ENCODE data around the gene MAP3K15.

MAP3K15 gene, protein sequence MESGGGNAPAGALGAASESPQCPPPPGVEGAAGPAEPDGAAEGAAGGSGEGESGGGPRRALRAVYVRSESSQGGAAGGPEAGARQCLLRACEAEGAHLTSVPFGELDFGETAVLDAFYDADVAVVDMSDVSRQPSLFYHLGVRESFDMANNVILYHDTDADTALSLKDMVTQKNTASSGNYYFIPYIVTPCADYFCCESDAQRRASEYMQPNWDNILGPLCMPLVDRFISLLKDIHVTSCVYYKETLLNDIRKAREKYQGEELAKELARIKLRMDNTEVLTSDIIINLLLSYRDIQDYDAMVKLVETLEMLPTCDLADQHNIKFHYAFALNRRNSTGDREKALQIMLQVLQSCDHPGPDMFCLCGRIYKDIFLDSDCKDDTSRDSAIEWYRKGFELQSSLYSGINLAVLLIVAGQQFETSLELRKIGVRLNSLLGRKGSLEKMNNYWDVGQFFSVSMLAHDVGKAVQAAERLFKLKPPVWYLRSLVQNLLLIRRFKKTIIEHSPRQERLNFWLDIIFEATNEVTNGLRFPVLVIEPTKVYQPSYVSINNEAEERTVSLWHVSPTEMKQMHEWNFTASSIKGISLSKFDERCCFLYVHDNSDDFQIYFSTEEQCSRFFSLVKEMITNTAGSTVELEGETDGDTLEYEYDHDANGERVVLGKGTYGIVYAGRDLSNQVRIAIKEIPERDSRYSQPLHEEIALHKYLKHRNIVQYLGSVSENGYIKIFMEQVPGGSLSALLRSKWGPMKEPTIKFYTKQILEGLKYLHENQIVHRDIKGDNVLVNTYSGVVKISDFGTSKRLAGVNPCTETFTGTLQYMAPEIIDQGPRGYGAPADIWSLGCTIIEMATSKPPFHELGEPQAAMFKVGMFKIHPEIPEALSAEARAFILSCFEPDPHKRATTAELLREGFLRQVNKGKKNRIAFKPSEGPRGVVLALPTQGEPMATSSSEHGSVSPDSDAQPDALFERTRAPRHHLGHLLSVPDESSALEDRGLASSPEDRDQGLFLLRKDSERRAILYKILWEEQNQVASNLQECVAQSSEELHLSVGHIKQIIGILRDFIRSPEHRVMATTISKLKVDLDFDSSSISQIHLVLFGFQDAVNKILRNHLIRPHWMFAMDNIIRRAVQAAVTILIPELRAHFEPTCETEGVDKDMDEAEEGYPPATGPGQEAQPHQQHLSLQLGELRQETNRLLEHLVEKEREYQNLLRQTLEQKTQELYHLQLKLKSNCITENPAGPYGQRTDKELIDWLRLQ (N-terminal part only)

DNA sequence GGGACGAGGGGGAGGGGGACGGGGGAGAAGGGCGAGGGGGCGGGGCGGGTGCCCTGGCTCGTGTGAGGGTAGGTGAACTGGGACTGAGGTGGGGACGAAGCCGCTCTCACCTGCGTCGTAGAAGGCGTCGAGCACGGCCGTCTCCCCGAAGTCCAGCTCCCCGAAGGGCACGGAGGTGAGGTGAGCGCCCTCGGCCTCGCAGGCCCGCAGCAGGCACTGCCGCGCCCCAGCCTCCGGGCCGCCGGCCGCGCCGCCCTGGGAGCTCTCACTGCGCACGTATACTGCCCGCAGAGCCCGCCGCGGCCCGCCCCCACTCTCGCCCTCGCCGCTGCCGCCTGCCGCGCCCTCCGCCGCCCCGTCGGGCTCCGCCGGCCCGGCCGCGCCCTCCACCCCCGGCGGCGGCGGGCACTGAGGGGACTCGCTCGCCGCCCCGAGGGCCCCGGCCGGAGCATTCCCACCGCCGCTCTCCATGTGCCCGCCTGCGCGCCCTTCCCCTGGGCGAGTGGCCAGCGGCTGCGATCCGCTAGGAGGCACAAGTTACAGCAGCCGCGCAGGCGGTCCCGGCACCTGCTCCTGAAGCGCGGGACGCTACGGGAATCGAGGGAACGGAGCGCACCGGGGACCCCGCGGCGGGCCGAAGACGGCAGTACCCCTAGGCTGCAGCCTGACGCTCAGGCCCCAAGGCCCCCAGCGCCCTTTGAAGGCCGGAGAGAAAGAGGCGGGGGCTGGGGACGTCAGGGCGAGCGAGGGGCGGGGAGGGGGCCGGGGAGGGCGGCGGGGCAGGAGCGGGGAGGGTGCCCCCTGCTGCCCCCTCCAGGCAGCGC, at the start of gene MAP3K15:
MAP3K15 (minus strand) TSS at position 718 of the 824 bp plus-strand sequence; CDS start at position 471, 247 bp downstream.
- DNase-seq, result peak; percentile 5

DNA sequence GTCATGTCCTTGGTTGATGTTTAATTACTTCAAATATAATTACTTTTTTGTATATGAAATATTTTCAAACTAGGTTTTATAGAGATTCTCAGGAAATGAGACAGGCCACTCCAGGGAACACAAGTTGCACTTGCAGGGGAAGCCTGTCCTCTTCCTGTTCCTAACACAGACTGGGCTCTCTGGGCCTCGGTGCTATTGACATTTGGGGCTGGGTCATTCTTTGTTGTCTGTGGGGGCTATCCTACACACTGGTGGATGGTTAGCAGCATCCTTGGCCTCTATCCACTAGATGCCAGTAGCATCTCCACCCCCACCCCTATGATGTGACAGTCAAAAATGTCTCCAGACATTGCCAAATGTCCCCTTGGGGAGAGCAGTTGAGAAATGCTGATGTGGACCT, 49.3 kb upstream of the MAP3K15 start:
- no peak for DNase-seq

DNA sequence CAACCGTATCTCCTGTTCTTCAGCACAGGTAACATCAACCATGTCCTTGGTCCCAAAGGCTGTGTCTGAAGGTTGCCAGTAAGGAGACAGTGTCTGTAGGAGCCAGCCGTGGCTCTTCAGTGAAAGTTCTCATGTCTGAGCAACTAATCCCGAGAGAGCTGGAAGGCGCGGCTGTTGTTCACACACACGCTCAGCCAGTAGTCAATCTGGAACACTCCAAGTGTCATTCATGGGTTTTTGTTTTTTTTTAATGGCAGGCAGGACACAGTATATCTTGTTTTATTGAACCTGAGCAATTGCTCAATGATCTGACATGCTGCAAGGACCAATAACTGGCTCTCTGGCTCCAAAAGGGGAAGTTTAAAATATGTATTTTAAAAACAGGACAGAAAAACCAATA, 48.4 kb upstream of the MAP3K15 start:
- no peak for DNase-seq

DNA sequence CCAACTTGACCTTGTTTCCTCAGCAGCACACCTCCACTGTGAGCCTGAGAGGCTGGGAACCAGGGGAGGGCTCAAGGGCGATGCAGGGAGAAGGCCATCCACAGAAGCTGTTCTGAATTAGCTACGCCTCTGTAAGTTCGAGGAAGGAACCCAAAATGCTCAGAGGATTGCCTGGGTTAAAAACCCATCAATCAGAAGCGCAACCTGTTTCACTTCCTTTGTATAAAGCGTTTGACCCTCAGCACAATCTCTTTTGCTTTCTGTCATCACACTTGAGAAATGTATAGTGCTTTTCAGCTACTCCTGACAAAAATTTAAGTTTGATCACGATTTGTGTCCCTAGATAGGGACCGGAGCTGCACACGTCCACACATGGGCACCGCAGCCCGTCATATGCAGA, 48.0 kb upstream of the MAP3K15 start:
- no peak for DNase-seq

DNA sequence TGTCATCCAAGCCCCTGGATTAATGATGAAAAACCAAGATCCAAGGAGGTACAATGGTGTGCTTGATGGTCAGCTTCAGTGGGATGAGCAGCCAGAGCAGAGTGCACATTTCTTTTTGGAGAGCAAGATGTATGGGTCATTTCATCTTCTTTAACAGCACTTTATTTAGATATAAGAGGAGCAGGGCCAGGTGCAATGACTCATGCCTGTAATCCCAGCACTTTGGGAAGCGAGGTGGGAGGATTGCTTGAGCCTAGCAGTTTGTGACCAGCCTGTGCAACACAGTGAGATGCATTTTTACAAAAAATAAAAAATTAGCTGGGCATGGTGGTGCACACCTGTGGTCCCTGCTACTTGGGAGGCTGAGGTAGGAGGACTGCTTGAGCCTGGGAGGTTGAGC, 45.3 kb upstream of the MAP3K15 start:
- no peak for DNase-seq

DNA sequence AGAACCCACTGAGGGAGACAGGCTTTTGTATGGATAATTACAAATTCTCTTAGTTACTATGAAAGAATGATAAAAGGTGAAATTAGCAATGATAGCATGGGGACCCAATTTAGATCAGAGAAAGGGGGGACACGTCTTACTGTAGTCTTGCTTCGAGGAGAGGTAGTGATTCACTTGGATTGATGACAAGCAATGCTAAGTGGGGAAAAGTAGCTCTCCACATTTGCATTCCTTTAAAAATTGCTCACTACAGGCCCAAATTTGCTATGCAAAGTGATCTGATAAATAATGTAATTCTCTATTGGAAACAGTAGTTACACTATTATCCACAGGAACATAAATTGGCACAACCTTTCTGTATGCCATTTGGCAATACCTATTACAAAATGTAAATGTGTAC, 42.5 kb upstream of the MAP3K15 start:
- peak; percentile 58 for DNase-seq

DNA sequence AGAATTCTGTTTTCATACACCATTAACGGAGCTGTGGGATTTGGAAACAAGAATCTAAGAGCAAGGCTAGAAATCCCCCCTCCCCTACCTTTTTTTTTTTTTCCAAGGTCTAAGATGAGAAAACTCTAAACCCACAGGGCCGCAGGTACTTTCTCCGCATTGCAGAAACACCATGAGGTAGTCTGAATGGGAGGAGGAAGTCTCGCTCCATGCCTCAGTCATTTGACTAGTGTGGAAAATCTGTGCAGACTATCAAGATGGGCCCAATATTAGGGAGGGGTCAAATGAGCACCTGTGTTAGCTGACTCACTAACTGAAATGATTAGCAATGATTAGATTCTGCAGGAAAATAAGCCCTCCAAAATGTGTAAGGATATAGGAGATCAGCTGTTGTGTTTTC, 40.9 kb upstream of the MAP3K15 start:
- no peak for DNase-seq

DNA sequence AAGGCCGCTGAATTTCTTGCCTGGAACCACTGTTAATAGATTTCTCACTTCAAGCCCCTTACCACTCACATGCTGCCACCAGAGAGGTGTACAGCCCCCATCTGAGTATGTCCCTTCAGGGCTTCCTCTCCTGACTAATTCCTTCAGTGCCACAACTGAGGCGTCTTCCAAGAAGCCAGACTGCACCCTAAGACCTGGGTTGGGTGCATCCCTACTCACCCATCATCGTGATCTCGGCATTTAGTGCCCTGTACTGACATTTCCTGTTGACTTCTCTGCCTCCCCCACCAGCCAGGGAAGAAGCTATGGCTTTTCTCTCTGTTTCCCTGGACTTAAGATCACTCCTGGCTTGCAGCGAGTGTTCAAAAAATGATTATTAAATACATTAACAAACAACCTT, 40.4 kb upstream of the MAP3K15 start:
- DNase-seq, result no peak

DNA sequence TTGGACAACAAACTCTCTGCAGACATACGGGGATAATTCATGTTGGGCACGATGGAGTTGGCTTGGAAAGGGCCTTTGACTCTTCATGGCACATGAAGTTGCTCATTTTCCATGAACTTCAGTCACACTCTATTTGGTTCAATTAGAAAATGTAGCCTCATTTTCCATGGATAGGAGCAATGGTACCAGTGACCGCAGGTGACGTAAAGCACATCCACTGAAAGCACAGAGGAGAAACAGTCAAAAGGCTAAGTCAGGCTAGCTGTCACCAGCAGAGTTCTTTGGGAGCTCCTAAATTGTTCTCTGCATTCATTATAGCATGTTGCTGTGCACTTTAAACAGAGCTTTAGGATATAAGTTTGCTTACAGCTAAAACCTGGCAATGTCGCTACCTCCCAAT, 39.9 kb upstream of the MAP3K15 start:
- no peak for DNase-seq

DNA sequence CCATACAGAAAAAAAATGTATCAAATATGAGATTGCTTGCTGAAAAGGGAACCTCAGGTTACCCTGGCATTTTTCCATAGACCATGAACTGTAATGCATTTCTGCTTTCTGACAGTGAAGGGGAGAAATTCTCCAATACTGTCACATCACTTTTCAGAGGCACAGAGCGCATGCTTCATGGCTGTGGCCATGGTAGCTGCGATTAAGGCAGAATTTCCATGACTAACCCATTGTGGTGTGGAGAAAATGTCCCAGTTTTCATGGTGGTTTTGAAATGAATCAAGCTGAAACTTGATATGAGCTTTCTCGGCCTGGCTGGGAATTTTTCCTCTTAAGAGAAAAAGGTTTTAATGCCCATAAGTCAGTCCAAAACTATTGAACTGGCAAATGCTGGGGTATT, 39.5 kb upstream of the MAP3K15 start:
- peak; percentile 87 for DNase-seq

DNA sequence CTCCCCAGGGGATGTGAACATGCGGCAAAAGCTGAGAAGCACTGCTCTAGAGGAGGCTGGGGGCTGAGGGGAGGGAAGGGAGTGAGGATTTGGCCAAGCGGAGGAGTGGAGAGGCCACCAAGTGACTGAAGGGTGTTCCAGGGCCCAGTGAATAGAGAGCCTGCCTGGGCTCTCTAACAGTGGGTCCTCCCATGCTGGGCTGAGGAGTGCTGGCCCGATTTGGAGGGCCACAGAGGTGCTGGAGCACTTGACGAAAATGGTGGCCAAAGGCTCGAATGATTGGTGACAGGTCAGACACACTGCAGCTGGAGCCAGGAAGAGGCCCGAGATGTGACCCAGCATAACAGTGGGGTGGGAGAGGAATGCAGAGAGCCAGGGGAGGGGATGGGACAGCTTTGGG, 37.5 kb upstream of the MAP3K15 start:
- DNase-seq, result no peak

DNA sequence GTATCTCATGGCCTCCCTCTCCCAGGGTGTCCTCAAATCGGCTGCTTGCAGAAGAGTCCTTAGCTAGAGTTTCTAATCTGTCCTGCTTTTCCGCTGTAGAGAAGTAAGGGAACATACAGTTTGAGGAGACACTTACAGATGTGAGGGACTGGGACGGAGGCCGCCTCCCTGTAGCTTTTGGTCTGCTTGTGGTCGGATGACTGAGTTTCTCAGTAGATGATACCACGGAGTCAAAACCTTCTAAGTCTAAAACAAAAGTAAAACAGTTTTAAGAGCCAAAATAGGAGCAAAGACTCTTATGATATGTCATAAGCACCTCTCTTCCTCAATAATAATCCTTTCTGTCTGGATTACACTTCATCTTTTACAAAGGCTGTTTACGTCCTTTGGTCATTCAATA, 34.5 kb upstream of the MAP3K15 start:
- DNase-seq, result no peak

DNA sequence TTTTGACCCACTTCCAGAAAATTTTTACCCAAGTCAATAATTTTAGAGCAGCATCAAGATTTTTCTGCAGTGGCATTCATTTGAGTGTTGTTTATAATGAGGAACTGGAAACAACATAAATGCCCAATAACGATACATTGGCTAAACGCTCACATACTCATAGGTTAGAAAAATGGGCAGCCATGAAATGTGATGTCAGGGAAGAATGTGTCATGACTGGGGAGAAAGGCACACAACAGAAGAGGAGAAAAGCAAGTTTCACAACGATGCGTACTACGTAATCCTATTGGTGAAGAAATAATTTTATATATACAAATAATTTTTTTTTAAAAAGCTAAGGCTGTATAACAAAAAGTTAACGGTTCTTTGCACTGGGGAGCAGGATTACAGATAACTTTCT, 33.6 kb upstream of the MAP3K15 start:
- DNase-seq, result no peak

DNA sequence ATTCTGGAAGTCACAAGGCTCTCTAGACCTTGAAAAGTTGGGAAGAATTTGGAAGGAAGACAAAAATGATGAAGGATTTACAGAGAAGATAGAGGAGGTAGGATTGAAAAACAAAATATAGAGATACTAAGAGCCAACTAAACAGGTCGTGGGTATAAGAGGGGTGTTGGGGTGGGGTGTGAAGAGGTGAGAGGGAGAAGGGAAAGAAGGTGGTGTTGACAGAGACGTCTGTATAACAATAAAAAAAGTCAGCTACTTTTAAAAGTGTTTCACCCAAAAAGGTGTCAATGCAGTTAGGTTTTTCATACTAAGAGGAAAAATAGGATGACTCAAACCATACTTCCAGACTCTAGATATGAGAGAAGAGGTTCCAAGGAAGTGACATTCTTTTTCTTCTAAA, 33.0 kb upstream of the MAP3K15 start:
- DNase-seq, result no peak

DNA sequence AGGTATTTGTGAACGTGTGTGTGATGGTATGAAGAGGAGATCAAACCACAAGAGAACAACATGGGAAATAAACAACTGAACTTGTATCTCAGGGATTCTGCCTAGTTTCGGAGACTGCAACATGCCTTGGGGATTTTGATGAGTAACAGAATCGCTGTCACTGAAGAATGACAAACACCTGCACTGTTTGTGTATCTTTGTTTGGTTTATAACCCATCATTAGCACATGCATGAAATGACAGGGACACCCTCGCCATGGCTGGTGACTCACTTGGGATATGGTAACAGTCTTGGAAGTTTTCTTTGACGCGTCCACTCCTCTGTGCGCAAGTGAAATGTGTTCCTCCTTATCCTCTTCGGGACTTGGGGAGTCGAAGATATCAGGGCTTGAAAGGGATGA, 30.3 kb upstream of the MAP3K15 start:
- DNase-seq, result no peak

DNA sequence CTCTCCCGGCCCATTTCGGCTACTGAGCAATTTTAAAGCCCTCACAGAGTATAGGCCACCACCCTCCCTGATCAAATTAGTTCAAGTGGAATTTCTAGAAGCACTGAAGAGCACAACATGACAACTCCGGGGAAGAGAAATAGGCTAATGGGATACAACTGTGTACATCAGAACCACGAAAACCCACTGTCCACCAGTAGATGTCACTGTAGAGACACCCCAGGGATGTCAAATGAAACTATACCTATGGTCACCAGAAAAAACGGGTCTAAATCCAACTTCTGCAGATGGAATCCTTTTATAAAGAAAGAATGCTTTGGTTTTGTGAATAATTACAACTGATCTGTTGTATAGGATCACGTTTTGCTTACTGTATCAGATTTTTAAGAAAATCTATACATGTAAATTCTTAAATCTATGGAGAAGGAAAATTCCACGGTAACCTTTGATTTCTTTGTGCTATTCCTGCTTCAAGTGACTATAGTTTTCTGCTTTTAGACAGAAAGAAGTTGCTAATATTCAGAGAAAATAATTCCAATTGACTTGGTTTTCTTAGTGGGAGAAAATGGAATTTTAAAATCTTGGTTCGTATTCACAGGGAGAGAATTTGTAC, 29.5 kb upstream of the MAP3K15 start:
- peak; percentile 48 for DNase-seq

DNA sequence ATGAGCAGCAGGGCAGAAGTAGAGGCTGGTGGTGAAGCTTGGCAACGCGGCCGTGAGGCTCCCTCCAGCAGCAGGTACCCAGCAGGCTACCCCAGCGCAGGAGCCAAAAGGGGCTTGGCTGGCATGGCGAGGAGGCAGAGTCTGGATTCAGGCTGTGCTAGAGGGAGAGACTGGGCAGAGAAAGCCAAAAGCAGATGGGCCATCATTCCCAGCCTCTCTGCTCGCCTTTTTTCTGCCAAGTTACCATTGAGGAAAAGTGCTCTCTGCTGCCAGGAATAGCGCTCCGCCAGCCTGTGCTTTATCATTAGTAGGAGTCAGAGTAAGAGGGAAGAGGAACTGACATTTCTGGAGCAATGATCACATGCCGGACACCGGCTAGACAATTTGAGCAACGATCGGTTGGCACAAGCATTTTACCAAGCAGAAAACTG, 28.7 kb upstream of the MAP3K15 start:
- DNase-seq, result no peak

DNA sequence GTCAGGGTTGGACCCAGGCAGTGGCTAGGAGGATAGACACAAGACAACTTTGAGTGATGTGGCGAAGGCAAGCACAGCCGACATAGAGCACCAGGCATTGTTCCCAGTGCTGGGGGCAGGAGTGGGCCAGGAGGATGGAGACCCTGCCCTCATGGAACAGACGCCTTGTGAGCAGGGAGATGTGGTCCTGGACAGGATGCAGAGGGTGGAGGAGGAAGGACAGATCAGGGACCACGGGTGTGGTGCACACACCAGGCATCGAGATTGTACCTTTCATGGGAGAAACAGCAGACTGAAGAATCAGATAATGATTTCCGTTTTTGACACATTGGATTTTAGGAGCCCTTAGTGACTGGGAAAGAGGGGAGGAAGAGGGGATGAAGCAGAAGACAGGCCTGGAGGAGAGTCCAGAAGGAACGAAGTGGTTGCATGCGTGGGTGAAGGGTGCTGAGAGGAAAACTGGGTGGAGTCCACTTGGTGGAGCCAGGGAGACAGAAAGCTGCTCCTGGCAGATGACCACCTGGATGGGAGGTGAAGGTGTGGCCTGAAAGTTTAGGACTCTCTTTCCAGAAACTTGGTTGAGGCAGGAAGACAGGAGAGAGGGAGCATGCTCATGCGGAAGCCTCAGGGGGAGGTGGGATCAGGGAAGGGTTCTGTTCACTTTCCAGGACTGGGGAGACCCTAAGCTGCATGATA, 27.9 kb upstream of the MAP3K15 start:
- DNase-seq, result no peak

DNA sequence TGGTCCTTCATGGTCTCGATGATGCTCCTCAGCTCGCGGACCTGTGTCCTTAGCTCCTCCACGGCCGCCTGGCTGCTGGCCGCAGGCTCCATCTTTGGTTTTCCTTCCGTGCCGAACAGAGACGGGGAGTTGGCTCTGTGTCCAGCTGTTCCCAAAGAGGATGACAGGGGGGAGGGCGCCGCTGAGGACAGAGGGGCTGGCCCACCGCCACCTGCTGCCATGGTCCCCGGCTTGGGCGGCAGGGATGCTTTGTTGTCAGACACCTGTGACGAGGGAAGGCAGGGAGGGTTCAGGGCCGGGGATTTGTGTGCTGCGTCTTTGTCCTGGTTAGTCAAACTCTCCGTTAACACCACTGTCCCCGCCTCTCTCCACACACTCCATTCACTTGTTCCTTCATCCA, 26.6 kb upstream of the MAP3K15 start:
- no peak for DNase-seq

DNA sequence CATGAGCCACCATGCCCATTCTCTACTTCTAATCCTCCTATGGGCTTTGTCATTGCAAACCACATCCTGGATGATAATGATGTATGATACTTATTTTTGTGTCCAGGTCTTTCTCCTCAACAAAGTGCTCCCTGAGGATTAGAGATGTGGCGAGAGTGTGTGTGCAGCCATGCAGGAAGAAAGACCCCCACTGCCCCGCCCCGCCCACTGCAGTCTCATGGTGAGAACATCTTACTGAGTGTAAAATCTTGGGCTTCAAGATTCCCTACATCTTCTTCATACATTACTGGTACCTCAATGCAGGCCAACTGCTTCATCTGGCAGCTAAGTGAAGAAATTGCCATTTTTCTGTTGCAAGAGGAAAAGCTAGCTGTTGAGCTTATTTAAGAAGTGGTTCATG, 25.9 kb upstream of the MAP3K15 start:
- no peak for DNase-seq

DNA sequence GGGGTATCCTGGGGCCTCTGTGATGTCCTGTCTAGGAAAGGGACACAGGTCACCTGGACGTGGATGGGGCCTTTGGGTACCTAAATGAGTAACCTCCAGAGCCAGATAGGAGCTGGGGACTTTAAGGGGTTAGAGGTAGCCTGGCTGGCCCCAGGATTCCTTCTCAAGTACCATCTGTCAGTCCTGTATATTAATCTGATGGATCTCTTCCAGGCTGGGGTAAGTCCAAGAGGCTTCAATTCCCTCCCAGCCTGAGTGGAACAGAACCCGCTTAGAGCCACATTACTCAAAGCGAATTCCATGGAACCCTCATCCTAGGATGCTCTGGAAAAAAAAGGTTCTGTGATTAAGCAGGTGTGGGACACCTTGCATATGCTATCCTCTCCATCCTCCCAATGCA, 24.8 kb upstream of the MAP3K15 start:
- DNase-seq, result no peak
